COR-L47 (cell line): ENCODE results near the gene GCN1.
"Not testable (repeated sequence)": the region's sequence is repeated elsewhere in the genome, so short reads cannot be mapped to it uniquely, and the experiment has no call there.

Experiments
- DNase-seq: peaks from one replicate; lab custom pipeline; 2025; lab: John Stamatoyannopoulos, UW

GCN1 gene, protein sequence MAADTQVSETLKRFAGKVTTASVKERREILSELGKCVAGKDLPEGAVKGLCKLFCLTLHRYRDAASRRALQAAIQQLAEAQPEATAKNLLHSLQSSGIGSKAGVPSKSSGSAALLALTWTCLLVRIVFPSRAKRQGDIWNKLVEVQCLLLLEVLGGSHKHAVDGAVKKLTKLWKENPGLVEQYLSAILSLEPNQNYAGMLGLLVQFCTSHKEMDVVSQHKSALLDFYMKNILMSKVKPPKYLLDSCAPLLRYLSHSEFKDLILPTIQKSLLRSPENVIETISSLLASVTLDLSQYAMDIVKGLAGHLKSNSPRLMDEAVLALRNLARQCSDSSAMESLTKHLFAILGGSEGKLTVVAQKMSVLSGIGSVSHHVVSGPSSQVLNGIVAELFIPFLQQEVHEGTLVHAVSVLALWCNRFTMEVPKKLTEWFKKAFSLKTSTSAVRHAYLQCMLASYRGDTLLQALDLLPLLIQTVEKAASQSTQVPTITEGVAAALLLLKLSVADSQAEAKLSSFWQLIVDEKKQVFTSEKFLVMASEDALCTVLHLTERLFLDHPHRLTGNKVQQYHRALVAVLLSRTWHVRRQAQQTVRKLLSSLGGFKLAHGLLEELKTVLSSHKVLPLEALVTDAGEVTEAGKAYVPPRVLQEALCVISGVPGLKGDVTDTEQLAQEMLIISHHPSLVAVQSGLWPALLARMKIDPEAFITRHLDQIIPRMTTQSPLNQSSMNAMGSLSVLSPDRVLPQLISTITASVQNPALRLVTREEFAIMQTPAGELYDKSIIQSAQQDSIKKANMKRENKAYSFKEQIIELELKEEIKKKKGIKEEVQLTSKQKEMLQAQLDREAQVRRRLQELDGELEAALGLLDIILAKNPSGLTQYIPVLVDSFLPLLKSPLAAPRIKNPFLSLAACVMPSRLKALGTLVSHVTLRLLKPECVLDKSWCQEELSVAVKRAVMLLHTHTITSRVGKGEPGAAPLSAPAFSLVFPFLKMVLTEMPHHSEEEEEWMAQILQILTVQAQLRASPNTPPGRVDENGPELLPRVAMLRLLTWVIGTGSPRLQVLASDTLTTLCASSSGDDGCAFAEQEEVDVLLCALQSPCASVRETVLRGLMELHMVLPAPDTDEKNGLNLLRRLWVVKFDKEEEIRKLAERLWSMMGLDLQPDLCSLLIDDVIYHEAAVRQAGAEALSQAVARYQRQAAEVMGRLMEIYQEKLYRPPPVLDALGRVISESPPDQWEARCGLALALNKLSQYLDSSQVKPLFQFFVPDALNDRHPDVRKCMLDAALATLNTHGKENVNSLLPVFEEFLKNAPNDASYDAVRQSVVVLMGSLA (N-terminal part only)

DNA sequence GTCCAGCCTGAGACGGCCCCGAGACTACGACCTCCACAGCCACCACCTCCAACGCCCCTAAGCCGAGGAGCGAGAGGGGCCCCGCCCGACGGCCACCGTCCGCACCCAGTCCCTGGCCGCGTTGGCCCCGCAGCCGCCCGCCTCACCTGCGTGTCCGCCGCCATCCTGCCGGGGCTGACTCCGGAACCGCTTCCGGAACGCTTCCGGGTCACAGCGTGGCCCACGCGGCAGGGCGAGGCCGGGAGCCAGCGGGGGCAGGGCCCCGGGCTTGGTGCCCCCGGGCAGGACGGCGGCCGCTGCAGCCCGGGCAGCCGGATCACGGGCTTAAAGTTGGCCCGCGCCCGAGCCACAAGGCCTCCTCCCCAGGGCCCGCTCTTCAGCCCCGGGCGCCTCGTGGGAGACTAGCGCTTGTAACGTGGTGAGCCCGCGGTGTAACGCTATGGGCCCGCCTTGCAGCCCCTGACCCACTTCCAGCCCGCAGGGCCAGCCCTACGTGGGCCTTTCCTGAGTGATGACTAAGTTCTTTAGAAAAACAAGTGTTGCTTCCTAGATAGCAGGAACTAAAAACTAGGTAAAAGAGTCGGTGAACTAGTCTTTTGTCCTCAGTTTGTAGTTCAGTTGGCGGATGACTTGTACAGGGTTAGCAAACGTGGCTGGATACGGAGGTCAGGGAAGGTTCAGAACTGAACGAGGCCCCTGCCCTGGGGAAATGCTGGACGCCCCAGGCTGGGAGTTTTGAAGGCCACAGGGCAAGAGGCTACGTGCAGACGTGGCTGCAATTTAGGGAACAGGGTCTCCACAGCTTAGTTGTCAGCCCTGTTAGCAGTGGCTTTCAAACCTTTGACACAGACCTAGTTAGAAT, at the start of gene GCN1:
Gene GCN1, minus strand, starts transcription at position 182 of the 862 bp plus-strand sequence. Its CDS starts 18 bp downstream, at position 164.
- DNase-seq = peak; percentile 54

DNA sequence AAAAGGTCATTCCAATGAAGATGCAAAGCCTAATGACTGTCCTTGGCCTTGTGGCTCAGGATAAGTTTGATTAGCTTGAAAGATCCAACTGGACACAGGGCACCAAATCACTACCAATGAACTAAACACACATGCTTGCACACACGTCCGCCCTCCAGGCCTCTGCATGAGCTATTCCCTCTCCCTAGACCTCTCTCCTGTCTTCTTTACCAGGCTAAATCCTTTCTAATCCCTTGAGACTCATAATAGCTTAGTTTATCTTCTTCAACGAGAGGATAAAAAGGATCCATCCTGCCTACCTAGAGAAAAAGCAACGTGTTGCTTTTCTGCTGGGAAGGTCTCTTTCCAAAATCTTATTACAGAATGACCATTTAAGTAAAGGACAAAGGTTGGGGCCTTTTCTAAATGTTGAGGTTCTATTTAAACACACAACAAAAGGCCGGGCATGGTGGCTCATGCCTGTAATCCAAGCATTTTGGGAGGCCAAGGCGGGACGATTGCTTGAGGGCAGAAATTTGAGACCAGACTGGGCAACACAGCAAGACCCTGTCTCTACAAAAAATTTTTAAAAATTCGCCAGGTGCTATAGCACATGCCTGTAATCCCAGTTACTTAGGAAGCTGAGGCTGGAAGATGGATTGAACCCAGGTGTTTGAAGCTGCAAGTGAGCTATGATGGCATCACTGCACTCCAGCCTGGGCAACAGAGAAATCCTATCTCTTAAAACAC, 48.6 kb upstream of the GCN1 start:
- DNase-seq = no peak

DNA sequence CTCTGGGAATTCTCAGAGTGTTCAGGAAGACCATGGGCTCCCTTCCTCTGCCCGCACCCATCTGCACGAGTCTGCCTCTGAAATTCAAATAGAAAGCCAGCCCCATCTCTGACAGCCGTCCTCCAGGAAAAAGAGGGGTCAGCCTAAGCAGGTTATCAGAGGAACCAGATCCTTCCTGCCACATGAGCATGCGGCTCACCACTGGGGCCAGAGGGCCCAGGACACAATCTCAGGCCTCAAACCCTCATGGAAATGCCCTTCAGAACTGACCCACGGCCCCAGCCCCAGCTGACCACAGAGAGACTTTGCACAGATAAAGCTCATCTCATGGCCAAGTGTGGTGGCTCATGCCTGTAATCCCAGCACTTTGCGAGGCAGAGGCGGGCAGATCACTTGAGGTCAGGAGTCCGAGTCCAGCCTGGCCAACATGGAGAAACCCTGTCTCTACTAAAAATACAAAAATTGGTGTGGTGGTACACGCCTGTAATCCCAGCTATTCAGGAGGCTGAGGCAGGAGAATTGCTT, 47.8 kb upstream of the GCN1 start:
- no peak for DNase-seq

DNA sequence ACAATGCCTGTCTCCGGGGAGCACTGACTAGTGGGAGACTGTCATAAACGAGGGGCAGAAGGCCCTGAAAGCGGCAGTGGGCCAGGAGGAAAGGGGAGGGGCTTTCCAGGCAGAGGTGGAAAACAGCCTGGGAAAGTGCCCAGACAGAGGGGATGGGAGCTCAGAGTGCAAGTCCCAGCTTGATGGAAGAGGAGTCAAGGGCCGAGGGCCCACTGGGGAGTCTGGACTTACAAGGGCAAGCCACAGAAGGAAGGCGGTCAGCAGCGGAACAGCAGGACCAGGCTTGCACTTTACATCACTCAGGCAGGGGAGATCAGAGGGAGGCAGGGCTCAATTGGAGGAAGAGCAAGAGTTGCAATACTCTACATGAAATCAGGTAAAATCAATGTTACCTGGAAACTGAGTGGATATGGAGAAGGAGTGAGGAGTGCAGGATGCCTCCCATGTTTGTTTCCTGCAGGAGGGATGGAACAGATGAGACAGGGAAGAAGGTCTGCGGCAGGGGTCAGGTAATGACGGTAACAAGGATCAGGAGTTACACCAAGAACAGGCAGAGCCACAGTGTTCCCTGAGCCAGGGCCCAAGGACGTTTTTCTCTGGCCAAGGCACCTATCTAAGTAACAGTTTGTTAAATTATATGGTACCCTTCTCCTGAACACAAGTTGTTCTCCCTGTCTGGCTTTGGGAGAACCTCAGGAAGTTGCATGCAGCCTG, 47.2 kb upstream of the GCN1 start:
- DNase-seq = no peak

DNA sequence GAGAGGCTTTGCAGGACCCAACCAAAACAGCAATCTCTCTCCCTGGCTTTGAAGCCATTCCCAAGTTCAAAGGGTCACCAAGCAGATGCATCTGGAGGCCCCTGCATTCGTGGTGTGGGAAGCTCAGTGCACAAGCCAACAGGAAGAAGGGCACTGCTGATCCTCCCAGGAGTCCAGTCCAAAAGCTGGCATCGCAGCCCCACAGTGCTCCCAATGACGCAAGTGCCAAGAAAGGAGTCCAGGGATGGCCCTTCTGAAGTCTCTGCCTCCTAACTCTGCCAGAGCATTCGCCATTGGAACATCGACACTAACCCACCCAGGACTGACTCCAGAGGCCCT, 45.9 kb upstream of the GCN1 start:
- no peak for DNase-seq

DNA sequence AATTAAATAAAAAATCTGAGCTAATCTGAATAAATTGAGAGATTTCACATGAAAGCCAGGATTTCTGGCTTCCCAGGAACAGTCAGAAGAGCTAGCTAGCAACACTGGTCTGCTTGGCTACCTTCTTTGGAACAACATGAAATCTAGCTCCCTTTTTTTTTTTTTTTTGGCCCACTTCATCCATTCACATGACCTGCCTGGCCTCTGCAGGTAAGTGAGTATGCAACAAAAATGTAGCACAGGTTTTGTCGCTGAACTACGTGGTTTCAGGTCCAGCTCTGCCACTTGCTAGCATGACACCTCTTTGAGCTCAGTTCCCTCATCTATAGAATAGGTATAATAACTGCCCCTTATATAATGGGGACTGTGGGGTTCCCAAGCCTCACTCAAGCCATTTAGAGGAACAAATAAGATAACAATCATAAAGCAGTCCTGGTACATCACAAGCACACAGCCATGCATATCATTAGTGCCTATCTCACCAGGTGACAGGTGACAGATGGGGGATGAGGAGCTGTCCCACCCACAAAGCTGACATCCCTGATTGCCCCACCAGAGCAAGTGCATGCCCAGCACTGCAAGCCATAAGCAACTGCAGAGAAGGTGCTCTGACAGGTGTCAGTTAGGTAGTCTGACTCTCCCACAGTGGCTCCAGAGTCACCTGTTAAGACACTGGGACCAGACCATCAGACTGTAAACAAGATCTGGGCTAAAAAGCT, 45.4 kb upstream of the GCN1 start:
- DNase-seq = no peak

DNA sequence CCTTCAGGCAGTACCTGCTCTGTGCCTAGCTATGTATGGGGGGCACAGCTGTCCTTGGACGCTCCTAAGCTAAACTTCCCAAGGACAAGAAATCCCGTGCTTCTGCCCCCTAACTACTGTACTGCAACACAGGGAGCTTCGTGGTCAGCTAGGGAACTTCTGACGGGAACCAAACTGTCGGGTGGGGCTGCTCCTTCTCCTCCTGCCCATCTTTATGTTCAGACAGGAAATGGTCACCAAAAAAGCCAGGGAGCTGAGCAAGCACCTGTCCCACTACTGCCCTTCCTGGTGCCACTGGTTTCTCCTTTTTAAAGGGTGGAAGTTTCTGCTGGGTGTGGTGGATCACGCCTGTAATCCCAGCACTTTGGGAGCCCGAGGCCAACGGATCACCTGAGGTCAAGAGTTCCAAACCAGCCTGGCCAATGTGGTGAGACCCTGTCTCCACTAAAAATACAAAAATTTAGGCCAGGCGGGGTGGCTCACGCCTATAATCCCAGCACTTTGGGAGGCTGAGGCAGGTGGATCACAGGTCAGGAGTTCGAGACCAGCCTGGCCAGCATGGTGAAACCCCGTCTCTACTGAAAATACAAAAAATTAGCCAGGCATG, 44.4 kb upstream of the GCN1 start:
- DNase-seq = no peak

DNA sequence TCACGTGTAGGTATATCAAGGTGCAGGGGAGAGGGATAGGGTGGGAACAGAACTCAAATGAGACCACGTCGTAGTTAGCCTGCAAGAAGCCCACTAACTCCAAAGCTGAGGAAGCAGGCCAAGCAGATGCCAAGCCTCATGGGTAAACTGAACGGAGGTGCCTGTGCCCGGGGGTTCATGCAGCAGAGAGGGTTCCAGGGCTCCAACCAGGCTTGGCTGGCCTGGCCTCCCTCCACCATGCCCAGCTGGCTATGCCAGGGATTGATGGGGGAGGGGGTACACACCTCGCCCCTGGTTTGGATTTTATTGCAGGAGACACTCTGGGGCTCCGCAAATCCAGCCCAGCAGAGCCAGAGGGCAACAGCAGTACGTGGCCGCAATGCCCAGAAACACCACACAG, 43.7 kb upstream of the GCN1 start:
- DNase-seq = no peak

DNA sequence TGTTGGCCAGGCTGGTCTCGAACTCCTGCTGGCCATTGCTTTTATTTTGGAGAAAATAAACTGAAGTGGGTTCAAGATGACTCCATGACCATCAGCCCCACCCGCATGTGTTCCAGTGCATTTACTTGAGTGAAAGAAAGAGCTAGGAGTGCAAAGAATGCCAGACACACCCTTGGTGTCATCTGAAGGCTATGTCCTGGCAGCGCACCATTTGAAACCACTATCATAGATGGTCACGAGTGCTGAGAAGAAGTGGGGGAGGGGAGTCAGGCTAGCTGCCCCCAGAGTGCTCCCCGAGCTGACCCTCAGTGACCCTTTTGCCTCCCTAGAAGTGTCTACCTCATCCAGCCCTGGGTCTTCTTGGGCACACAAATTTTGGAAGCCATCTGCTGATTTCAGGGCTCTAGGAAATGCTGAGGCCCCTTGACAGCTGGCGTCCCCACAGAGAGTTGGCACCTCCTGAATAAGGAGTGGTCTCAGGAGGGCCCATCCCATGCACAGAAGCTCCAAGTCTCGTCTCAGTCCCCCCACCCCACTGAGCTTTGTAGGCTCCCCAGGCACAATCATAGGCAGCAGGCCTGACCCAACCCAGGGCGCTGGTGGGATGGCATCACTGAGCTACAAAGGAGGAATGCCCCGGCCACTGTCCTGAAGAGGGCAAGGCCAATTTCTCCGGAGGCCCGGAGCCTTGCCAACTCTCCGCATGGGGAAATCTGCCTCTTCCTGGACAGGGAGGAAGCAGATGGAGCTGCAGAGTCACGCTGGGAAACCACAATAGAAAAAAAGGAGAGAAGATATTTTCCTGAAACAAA, 43.1 kb upstream of the GCN1 start:
- no peak for DNase-seq

DNA sequence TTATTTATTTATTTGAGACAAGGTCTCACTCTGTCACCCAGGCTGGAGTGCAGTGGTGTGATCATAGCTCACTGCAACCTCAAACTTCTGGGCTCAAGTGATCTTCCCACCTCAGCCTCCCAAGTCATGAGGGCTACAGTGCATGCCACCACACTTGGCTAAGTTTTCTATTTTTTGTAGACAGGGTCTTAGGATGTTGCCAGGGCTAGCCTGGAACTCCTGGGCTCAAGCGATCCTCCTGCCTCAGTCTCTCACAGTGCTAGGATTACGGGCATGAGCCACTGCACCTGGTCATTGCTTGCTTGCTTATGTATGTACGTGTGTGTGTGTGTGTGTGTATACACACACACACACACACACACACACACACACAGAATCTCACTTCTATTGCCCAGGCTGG, 42.3 kb upstream of the GCN1 start:
- DNase-seq = not testable (repeated sequence)

DNA sequence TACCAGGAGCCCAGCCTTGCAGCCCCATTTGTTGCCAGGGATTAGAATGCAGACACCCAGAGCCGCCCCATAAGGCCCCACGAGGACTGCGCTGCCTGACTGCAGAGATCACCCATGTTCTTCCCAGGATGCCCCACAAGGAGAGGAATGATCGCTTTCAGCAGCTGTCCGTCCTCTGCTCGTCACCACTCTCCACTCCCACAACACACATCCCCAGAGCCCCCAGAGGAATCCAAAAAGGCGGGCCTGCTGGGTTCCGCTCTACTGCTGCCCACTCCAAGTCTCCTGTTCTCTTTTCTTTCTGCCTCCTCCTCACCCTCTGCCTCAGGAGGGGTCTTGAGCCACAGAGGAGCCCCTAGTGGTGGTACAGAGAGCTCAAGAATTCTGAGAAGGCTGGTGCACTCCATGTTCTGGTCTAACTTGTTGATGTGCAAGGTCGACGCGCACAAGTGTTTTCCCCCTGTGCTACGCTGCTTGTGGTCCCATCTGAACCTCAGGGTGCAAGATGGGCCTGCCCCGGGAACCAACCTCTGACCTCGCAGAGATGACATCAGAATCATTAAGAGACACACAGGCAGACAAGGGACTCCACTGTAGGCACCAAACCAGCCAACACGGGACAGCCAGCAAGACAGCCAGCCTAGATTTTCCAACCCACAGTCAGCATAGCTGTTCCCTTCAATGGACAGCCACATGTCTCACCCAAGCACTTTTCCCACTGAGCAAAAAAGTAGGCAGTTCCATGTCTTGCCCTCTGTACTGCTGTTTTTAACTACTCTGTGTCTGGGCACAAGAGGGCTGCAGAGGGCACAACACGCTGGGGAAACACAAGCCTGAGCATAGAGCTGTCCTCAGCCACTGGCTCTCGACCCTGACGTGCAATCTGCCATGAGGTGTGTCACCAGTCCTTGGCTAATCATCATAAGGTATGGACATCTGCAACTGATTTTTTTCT, 41.1 kb upstream of the GCN1 start:
- DNase-seq = no peak

DNA sequence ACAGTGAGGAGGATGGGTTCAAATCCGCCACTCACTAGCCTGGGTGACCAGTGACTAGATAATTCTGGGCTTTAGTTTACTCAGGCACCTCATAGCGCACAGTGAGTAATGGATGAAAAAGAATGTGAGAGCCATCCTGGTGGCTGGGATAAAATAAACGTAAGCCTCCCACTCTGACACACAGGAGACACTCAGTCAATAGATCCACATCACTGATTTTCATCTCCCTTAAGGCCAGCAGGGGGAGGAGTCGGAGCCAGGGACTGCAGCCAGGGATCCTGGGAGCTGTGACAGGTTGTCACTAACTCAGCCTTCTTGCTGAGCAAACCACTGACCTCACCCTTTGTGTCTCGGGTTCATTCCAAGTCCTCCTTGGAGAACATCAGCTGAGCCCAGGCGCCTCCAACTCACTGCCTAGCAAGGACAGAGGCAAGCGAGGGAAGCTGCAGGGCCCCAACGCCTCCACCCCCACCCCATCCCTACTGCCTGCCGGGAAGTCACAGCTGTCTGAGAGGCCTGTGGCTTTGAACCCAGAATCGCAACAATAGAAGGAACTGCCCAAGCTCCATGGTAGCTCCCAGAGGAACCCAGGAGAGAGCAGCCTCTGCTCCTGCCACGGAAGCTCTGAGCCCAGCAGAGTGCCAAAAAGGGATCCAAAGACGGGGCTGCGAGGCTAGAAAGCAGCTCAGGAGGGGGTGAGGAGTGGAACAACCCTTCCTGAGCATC, 40.3 kb upstream of the GCN1 start:
- DNase-seq = peak; percentile 35

DNA sequence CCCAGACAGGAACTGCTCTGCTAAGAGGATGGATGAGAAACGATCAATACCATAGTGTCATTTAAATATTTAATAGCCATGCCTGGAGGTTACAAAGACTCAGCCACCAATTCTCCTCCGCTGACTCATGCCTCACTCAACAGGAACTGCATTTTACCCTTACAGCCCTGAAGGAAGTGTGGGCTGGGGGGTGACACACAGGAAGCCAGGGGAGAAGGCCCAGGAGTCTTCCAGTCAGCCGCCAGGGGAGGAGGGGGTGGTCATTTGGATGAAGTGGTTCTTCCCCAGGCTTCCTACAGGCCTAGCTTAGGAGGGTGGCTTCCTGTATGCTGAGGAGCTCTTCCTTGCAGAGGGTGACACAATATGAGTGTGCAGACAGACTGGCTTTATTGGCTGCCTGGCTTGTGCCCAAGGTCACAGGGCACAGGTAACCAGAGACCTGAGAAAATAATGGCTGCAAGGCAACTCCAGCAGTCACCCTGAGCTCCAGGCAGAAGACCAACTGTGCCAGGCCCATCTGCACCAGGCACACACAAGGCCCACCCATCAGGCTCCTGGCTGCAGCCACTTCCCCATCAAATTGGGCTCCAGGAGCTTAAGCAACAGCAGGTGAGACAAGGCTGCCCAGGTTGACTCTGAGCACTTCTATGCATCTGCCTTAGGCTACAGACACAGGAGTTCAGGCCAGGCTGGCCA, 36.9 kb upstream of the GCN1 start:
- peak; percentile 16 for DNase-seq

DNA sequence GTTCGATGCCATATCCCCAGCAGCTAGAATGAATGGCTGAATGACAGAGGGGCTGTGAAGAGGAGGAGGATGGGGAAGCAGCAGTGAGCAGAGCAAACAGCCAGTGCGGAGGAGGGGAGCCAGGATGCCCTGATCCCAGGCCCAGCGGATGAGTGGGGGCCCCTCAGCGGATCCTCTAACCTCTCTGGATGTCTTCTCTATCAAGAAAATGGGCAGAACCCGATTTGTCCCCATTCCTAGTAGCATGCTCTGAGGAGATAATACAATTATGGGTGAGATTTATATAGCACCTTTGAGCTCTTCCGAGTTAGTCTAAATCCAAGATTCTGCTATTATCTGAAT, 36.4 kb upstream of the GCN1 start:
- DNase-seq = no peak

DNA sequence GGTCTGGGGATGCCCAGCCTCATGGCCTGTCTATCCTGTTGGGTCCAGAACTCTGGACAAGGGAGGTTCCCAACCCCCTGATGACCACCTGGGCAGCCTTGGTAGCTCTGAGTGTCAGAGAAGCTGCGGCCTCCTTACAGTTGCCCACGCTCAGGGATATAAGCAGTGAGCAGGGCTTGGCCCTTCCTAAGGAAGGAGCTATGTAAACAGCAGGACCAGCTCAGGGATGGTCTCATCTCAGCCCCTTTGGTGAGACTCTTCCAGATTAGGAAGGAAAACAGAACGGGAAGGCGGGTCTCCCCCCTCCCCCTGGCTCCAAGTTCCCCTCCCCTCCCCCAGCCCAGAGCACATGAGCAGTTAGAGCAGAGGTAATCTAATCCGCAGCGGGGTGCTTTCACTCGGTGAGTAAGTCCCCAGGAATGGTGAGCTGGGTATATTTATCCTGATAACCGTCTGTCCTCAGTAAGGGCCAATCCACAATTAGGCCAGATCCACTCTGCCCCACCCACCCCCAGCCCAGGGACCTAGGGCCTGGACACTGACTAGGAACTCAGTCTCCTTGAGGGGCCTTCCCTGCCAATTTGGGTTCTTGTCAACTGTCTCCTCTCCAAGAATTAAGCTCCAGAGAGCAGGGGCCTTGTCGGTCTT, 35.9 kb upstream of the GCN1 start:
- no peak for DNase-seq
